SK-N-SH treated with all-trans-retinoic acid at 6 μM for 48 hours (cell line): Measurements from ENCODE around the gene DIP2C.

Experiments used
- ARNTL ChIP-seq: fragments of 450-650 bp; formaldehyde crosslinking; IDR thresholded peaks from 2 replicates; pipeline ENCODE4 v1.5.0; 2020; ENCODE audit warnings: low read depth, mild to moderate bottlenecking, moderate library complexity, borderline replicate concordance
- BACH2 ChIP-seq: fragments of 250-450 bp; sonication (Bioruptor Pico); IDR thresholded peaks from 2 replicates; pipeline ENCODE4 v1.9.0; 2021; ENCODE audit warnings: mild to moderate bottlenecking, borderline replicate concordance
- CREB5 ChIP-seq: fragments of 250-450 bp; sonication (Bioruptor Pico); IDR thresholded peaks from 2 replicates; pipeline ENCODE4 v1.5.1; 2020; ENCODE audit warnings: low read depth, mild to moderate bottlenecking, moderate library complexity
- PPARA ChIP-seq: fragments of 250-450 bp; sonication (Bioruptor Pico); IDR thresholded peaks from 2 replicates; pipeline ENCODE4 v1.5.0; 2020; ENCODE audit warnings: mild to moderate bottlenecking, borderline replicate concordance
- RARB ChIP-seq: fragments of 250-450 bp; sonication (Bioruptor Pico); IDR thresholded peaks from 2 replicates; pipeline ENCODE4 v1.8.0; 2021; ENCODE audit warnings: mild to moderate bottlenecking, moderate library complexity
- TCF4 ChIP-seq: fragments of 250-450 bp; sonication (Bioruptor Pico); IDR thresholded peaks from 2 replicates; pipeline ENCODE4 v1.8.0; 2021; ENCODE audit warnings: mild to moderate bottlenecking, moderate library complexity, borderline replicate concordance
- TF ChIP-seq, protein P1 (sequence below): fragments of 250-450 bp; sonication (Bioruptor Pico); IDR thresholded peaks from 2 replicates; pipeline ENCODE4 v1.5.1; 2021; ENCODE audit warnings: mild to moderate bottlenecking, moderate library complexity
- TF ChIP-seq, protein P2 (sequence below): fragments of 250-450 bp; sonication (Bioruptor Pico); IDR thresholded peaks from 2 replicates; pipeline ENCODE4 v1.8.0; 2020; ENCODE audit warnings: mild to moderate bottlenecking, moderate library complexity, borderline replicate concordance
- TF ChIP-seq, protein P3 (sequence below): fragments of 250-450 bp; sonication (Bioruptor Pico); IDR thresholded peaks from 2 replicates; pipeline ENCODE4 v1.8.0; 2021; ENCODE audit warnings: low read depth, mild to moderate bottlenecking, moderate library complexity, borderline replicate concordance
- TF ChIP-seq, protein P4 (sequence below): fragments of 250-450 bp; sonication (Bioruptor Pico); IDR thresholded peaks from 2 replicates; pipeline ENCODE4 v1.5.0; 2020; ENCODE audit warnings: mild to moderate bottlenecking, moderate library complexity

DNA sequence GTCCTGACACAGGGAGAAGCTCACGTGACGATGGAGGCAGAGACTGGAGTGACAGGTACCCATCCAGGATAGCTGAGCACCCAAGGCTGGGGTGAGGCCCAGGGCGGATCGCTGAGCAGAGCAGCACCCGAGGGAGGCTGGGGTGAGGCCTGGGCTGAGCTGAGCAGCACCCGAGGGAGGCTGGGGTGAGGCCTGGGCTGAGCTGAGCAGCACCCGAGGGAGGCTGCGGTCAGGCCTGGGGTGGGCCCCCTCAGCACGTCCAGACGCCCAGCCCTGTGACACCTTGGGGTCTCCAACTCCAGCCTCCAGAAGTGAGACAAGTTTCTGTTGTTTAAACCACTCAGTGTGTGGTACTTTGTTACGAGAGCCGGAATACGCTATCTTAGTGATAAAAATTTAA is 318.0 kb downstream of the DIP2C start:
- TF ChIP-seq BACH2 (CRISPR knock-in tag) (no peak), ARNTL (no peak), RARB (no peak), TCF4 (CRISPR knock-in tag) (no peak), PPARA (CRISPR knock-in tag) (no peak), CREB5 (CRISPR knock-in tag) (no peak)
- TF ChIP-seq, protein P1, sequence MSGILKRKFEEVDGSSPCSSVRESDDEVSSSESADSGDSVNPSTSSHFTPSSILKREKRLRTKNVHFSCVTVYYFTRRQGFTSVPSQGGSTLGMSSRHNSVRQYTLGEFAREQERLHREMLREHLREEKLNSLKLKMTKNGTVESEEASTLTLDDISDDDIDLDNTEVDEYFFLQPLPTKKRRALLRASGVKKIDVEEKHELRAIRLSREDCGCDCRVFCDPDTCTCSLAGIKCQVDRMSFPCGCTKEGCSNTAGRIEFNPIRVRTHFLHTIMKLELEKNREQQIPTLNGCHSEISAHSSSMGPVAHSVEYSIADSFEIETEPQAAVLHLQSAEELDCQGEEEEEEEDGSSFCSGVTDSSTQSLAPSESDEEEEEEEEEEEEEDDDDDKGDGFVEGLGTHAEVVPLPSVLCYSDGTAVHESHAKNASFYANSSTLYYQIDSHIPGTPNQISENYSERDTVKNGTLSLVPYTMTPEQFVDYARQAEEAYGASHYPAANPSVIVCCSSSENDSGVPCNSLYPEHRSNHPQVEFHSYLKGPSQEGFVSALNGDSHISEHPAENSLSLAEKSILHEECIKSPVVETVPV (CRISPR knock-in tag) = no peak
- TF ChIP-seq, protein P2, sequence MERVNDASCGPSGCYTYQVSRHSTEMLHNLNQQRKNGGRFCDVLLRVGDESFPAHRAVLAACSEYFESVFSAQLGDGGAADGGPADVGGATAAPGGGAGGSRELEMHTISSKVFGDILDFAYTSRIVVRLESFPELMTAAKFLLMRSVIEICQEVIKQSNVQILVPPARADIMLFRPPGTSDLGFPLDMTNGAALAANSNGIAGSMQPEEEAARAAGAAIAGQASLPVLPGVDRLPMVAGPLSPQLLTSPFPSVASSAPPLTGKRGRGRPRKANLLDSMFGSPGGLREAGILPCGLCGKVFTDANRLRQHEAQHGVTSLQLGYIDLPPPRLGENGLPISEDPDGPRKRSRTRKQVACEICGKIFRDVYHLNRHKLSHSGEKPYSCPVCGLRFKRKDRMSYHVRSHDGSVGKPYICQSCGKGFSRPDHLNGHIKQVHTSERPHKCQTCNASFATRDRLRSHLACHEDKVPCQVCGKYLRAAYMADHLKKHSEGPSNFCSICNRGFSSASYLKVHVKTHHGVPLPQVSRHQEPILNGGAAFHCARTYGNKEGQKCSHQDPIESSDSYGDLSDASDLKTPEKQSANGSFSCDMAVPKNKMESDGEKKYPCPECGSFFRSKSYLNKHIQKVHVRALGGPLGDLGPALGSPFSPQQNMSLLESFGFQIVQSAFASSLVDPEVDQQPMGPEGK (CRISPR knock-in tag) = no peak
- TF ChIP-seq, protein P3, sequence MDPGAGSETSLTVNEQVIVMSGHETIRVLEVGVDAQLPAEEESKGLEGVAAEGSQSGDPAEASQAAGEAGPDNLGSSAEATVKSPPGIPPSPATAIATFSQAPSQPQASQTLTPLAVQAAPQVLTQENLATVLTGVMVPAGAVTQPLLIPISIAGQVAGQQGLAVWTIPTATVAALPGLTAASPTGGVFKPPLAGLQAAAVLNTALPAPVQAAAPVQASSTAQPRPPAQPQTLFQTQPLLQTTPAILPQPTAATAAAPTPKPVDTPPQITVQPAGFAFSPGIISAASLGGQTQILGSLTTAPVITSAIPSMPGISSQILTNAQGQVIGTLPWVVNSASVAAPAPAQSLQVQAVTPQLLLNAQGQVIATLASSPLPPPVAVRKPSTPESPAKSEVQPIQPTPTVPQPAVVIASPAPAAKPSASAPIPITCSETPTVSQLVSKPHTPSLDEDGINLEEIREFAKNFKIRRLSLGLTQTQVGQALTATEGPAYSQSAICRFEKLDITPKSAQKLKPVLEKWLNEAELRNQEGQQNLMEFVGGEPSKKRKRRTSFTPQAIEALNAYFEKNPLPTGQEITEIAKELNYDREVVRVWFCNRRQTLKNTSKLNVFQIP (CRISPR knock-in tag) = no peak
- TF ChIP-seq, protein P4, sequence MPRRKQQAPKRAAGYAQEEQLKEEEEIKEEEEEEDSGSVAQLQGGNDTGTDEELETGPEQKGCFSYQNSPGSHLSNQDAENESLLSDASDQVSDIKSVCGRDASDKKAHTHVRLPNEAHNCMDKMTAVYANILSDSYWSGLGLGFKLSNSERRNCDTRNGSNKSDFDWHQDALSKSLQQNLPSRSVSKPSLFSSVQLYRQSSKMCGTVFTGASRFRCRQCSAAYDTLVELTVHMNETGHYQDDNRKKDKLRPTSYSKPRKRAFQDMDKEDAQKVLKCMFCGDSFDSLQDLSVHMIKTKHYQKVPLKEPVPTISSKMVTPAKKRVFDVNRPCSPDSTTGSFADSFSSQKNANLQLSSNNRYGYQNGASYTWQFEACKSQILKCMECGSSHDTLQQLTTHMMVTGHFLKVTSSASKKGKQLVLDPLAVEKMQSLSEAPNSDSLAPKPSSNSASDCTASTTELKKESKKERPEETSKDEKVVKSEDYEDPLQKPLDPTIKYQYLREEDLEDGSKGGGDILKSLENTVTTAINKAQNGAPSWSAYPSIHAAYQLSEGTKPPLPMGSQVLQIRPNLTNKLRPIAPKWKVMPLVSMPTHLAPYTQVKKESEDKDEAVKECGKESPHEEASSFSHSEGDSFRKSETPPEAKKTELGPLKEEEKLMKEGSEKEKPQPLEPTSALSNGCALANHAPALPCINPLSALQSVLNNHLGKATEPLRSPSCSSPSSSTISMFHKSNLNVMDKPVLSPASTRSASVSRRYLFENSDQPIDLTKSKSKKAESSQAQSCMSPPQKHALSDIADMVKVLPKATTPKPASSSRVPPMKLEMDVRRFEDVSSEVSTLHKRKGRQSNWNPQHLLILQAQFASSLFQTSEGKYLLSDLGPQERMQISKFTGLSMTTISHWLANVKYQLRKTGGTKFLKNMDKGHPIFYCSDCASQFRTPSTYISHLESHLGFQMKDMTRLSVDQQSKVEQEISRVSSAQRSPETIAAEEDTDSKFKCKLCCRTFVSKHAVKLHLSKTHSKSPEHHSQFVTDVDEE = no peak
